RWPE1 (cell line): Measurements from ENCODE around the gene ZNF442.
"Not testable (repeated sequence)": the region's sequence is repeated elsewhere in the genome, so short reads cannot be mapped to it uniquely, and the experiment has no call there.

Experiments
- CTCF ChIA-PET: fragments of 350-600 bp; sonication (Branson Sonifier 250); formaldehyde crosslinking; extraction: SDS; loops from one replicate; lab custom pipeline; 2021; lab: Yijun Ruan, JAX
- POLR2A ChIA-PET: fragments of 400-600 bp; formaldehyde crosslinking; extraction: SDS; loops from one replicate; lab custom pipeline; 2020; ENCODE audit warnings: antibody characterized with exemption; ENCODE audit not compliant: low non-redundant PET; lab: Yijun Ruan, JAX
- DNase-seq: peaks from one replicate; pipeline ENCODE4 v3.0.0; 2012; ENCODE audit warnings: low spot score
- H3K27ac ChIP-seq: fragments of 450-650 bp; 2 replicates; pipeline ENCODE4 v1.5.1; 2017
- CTCF ChIP-seq: fragments of 450-650 bp; conservative IDR thresholded peaks from 2 replicates; pipeline ENCODE4 v1.5.1; 2017; ENCODE audit warnings: low read depth, mild to moderate bottlenecking

ZNF442 gene

GRCh38 chr19:12365236-12366162 is at the start of gene ZNF442:
Gene ZNF442, minus strand, starts transcription at chr19:12365683. Its CDS starts 2,052 bp downstream, at chr19:12363631.
- peak; percentile 74 for TF ChIP-seq CTCF
- DNase-seq: peak; percentile 99
- POLR2A ChIA-PET: interaction anchor here (0.6 kb wide), 2 partner anchors 32 to 36 kb away, joined by 3 read pairs; partner anchors contain the start of gene ZNF563
- CTCF ChIA-PET: interaction anchor here (0.6 to 0.8 kb wide), 3 partner anchors 12 to 32 kb away, joined by 3 read pairs; partner anchors contain the start of gene ZNF563
- H3K27ac ChIP-seq: peak within 1 kb of the TSS; percentile 84

- H3K27ac ChIP-seq: no peak overlapping the region
- ChIA-PET POLR2A (no interaction called here), CTCF (interaction anchor here (0.6 kb wide), 1 partner anchor 10 kb away, joined by 3 read pairs; no protein-coding TSS in a partner anchor)
- DNase-seq: no peak
- TF ChIP-seq CTCF: no peak
These were observed 46.4 kb upstream of the ZNF442 start for GRCh38 chr19:12411893-12412292.

- no peak for TF ChIP-seq CTCF
- ChIA-PET CTCF (interaction anchor here (0.6 kb wide), 2 partner anchors 166 to 260 kb away, joined by 3 to 4 read pairs; no protein-coding TSS in a partner anchor), POLR2A (no interaction called here)
- peak; percentile 90 for DNase-seq
- H3K27ac ChIP-seq: peak within 1 kb of the TSS; percentile 94
These were observed 35.4 kb upstream of the ZNF442 start, which contains the start of gene ZNF799 for GRCh38 chr19:12400633-12401502. Gene ZNF799, minus strand, starts transcription at chr19:12401271. Its CDS starts 201 bp downstream, at chr19:12401070.

GRCh38 chr19:12399901-12400632 is 34.6 kb upstream of the ZNF442 start:
- POLR2A ChIA-PET, DNase-seq, CTCF ChIA-PET: not testable (repeated sequence)
- peak overlapping the region; percentile 94 for H3K27ac ChIP-seq

- H3K27ac ChIP-seq, CTCF ChIA-PET, POLR2A ChIA-PET, DNase-seq: not testable (repeated sequence)
These were observed 25.7 kb upstream of the ZNF442 start for GRCh38 chr19:12391148-12391547.

GRCh38 chr19:12386365-12386764 is 20.9 kb upstream of the ZNF442 start:
- POLR2A ChIA-PET, DNase-seq, H3K27ac ChIP-seq: not testable (repeated sequence)
- CTCF ChIA-PET: interaction anchor here (0.7 kb wide), 1 partner anchor 108 kb away, joined by 6 read pairs; no protein-coding TSS in a partner anchor

- POLR2A ChIA-PET: no interaction called here
- CTCF ChIA-PET: no interaction called here
- no peak for TF ChIP-seq CTCF
- no peak overlapping the region for H3K27ac ChIP-seq
- no peak for DNase-seq
These were observed 14.9 kb upstream of the ZNF442 start for GRCh38 chr19:12380444-12380737.
